ENCODE results near the gene MAP1LC3B2. TPM values are rescaled to one million over a fixed set of nuclear protein-coding genes. Genes with fewer than 3 reads are reported as not detected.

The MAP1LC3B2 gene
- total RNA-seq, 1 experiment from 2014 or later, result 1.9 TPM

Other genes with a start within 250 kb of the MAP1LC3B2 start
- gene SPRING1, start 178.7 kb downstream of the MAP1LC3B2 start, total RNA-seq (2021; ENCODE audit: unreplicated experiment), result 71.1 TPM
- gene RNFT2, start 178.9 kb downstream of the MAP1LC3B2 start, total RNA-seq (2021; ENCODE audit: unreplicated experiment), result 12.3 TPM